Panc1 (cell line): Measurements from ENCODE around the gene AHRR. TPM values are rescaled to one million over a fixed set of nuclear protein-coding genes. Genes with fewer than 3 reads are reported as not detected.

Source experiments
- ATAC-seq: fragments of 200-7000 bp; cut with Tn5 transposase; 2 replicates; pipeline ENCODE4 v1.9.1; 2020; ENCODE audit warnings: mild to moderate bottlenecking, moderate library complexity
- BruUV-seq: library from RNA; stranded (reverse); fragments of 400-500 nt; replicated peaks from 2 replicates; lab custom pipeline; 2021; lab: Mats Ljungman, UMichigan
- CTCF ChIA-PET: fragments of 300-600 bp; sonication (Branson Sonifier 250); formaldehyde crosslinking; loops from one replicate; lab custom pipeline; 2022; ENCODE audit warnings: antibody characterized with exemption; lab: Charles Lee
- POLR2A ChIA-PET: fragments of 300-600 bp; sonication (Branson Sonifier 250); formaldehyde crosslinking; loops from one replicate; lab custom pipeline; 2022; ENCODE audit warnings: antibody characterized with exemption; lab: Charles Lee
- DNase-seq: peaks from one replicate; pipeline ENCODE4 v3.0.0-alpha.2; 2010; ENCODE audit warnings: low read depth, low spot score
- H3K27ac ChIP-seq: 2 replicates; pipeline ENCODE4 v1.5.1; 2011; ENCODE audit warnings: mild to moderate bottlenecking, low read length, inconsistent platforms
- H3K27me3 ChIP-seq: fragments of 200-500 bp; sonication (Bioruptor generic); 2 replicates; pipeline ENCODE4 v1.6.0; 2014; ENCODE audit warnings: low read length, inconsistent platforms; ENCODE audit not compliant: control insufficient read depth, insufficient read depth
- H3K36me3 ChIP-seq: fragments of 200-500 bp; sonication (Bioruptor generic); 2 replicates; pipeline ENCODE4 v1.5.1; 2014; ENCODE audit warnings: inconsistent platforms, mild to moderate bottlenecking, low read length, moderate library complexity; ENCODE audit not compliant: control insufficient read depth, insufficient read depth
- H3K4me1 ChIP-seq: 2 replicates; pipeline ENCODE4 v1.5.1; 2011; ENCODE audit warnings: inconsistent platforms, mild to moderate bottlenecking, low read length, moderate library complexity; ENCODE audit not compliant: control insufficient read depth, insufficient read depth
- H3K4me3 ChIP-seq, 2 experiments: 2 replicates each; pipeline ENCODE4 v1.5.1; 2011 to 2012; ENCODE audit warnings: low read depth in 2 of 2, low read length in 2 of 2, mild to moderate bottlenecking in 2 of 2, inconsistent platforms in 1 of 2, moderate library complexity in 1 of 2
- H3K9me3 ChIP-seq: fragments of 200-500 bp; sonication (Bioruptor generic); 2 replicates; pipeline ENCODE4 v1.5.1; 2014; ENCODE audit warnings: low read depth, mild to moderate bottlenecking, inconsistent platforms, low read length, moderate library complexity; ENCODE audit not compliant: control insufficient read depth, insufficient read depth
- CTCF ChIP-seq: fragments of 450-650 bp; IDR thresholded peaks from 2 replicates; pipeline ENCODE4 v1.5.1; 2017; ENCODE audit warnings: mild to moderate bottlenecking
- POLR2AphosphoS5 ChIP-seq: IDR thresholded peaks from 2 replicates; pipeline ENCODE4 v1.6.1; 2012; ENCODE audit warnings: mild to moderate bottlenecking, low read depth, low read length, moderate library complexity
- REST ChIP-seq, 2 experiments: IDR thresholded peaks; 2 replicates each; pipeline ENCODE4 v1.6.1; 2011 to 2012; ENCODE audit warnings: low read depth in 2 of 2, control low read depth in 1 of 2, low read length in 1 of 2, mild to moderate bottlenecking in 1 of 2, moderate library complexity in 1 of 2; ENCODE audit not compliant: insufficient read depth in 1 of 2
- SIN3A ChIP-seq: IDR thresholded peaks from 2 replicates; pipeline ENCODE4 v1.6.1; 2012; ENCODE audit warnings: low read depth, mild to moderate bottlenecking, low read length, moderate library complexity, borderline replicate concordance; ENCODE audit not compliant: insufficient read depth
- TCF7L2 ChIP-seq: IDR thresholded peaks from 2 replicates; pipeline ENCODE4 v1.6.1; 2011; ENCODE audit warnings: mild to moderate bottlenecking, low read depth, low read length, inconsistent platforms
- in situ Hi-C: cut with HindIII; loops from 2 replicates; pipeline ENCODE4 v1.10.0; 2016; ENCODE audit warnings: low sequenced_read_pairs, low pct_unique_long_range_greater_than_20kb
- intact Hi-C: fragments of 100-400 bp; cut with micrococcal nuclease; formaldehyde crosslinking; loops from one replicate; pipeline ENCODE4 v1.10.0; 2022; ENCODE audit not compliant: unreplicated experiment
- total RNA-seq: library from RNA; stranded (reverse); gene quantifications from one replicate; pipeline ENCODE4 v1.2.1, GENCODE V29; 2021; ENCODE audit not compliant: unreplicated experiment

The AHRR gene
- total RNA-seq, 1 experiment from 2014 or later: 23.6 TPM

DNA sequence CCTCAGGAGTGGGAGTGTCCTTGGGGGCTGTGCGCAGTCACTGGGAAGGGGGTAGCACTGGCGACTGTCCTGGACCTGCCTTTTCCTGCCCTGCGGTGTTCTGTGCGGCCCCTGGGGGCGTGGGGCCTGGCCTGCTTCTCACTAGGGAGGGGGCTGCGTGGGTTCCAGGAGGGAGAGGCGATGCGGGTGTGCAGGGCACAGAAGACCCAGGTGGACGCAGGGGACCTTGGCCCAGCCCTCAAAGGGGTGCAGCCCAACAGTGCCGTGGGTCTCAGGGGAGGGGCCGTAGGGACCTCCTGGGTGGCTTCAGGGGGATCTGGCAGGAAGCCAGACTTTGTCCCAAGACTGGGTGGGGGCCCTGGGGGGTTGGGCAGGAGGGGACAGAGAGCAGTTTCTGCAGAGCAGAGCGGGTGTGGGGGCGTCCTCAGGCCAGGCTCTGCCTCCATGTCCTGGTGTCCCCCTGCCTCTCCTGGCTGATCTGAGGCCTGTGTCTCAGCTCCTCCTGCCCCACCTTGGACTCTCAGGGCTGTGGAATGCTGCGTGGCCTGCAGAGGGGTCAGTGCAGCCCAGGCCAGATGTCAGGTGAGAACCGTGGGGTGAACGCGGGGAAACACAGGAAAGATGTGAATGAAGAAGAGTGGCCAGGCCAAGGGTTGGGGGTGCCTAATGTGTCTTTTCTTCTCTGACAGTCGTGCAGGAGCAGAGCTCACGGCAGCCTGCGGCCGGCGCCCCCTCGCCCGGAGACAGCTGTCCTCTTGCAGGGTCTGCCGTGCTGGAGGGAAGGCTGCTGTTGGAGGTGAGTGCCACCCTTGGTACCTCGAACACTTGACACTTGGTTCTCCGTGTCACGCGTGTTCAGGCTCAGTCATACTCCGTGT, 54.6 kb downstream of the AHRR start:
- Histone ChIP-seq H3K9me3 (no peaks in the 10 kb centered on the region), H3K27me3 (no peaks in the 10 kb centered on the region), H3K4me1 (no peaks in the 10 kb centered on the region; the same call in 1 of the 2 replicates), H3K27ac (no peak overlapping the region), H3K36me3 (no peaks in the 10 kb centered on the region), H3K4me3 (no peak overlapping the region)
- ChIA-PET CTCF (no interaction called here), POLR2A (no interaction called here)
- no peak for DNase-seq
- ATAC-seq: no peak
- BruUV-seq: no TSS peak
- TF ChIP-seq CTCF (no peak), SIN3A (no peak), TCF7L2 (no peak), REST (IDR thresholded peaks at IDR 0.05; ENCODE audit: insufficient read depth in 1 of 2, low read depth in 2 of 2, low read length in 1 of 2) (no peak), POLR2AphosphoS5 (no peak)
- intact Hi-C loops: no loop called here
- in situ Hi-C loops: no loop called here

DNA sequence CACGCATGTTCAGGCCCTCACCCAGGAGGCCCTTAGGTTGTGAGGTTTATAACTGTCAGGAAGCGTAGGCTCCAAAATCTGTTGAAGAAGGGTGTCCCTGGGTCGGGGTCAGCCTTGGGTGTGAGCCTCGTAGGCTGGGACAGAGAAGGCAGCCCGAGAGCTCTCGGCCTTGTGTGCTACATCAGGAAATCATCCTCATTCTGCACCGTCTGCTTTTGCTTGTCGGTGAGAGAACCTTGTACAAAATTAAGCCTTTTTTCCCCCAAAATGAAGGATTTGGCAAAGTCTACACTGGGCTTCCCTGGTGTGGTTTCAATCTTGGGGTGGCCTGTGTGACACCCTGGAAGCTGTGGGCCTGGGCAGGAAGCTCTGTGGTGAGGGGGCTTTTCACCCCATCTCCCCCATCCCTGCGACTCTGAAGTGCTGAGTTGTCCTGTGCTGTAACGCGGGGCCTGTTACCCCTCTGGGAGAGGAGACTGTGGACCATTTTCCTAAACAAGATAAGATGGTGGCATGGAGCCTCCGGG, 55.3 kb downstream of the AHRR start:
- intact Hi-C loops (no loop called here), in situ Hi-C loops (no loop called here)
- TF ChIP-seq REST (IDR thresholded peaks at IDR 0.05; ENCODE audit: insufficient read depth in 1 of 2, low read depth in 2 of 2, low read length in 1 of 2) (no peak), POLR2AphosphoS5 (no peak), TCF7L2 (no peak), SIN3A (no peak), CTCF (no peak)
- no TSS peak for BruUV-seq
- no peaks in the 10 kb centered on the region for H3K27me3 ChIP-seq
- no peaks in the 10 kb centered on the region for H3K36me3 ChIP-seq
- ChIA-PET CTCF (no interaction called here), POLR2A (no interaction called here)
- no peak for ATAC-seq
- no peak for DNase-seq
- H3K4me3 ChIP-seq: no peak overlapping the region
- no peaks in the 10 kb centered on the region for H3K9me3 ChIP-seq
- H3K4me1 ChIP-seq: no peaks in the 10 kb centered on the region; the same call in 1 of the 2 replicates
- H3K27ac ChIP-seq: no peak overlapping the region
